Testis (tissue), 3 donors: ENCODE data around the gene ZFYVE26. TPM values are rescaled to one million over a fixed set of nuclear protein-coding genes. Genes with fewer than 3 reads are reported as not detected.
"Not testable (repeated sequence)": the region's sequence is repeated elsewhere in the genome, so short reads cannot be mapped to it uniquely, and the experiment has no call there.

ENCODE experiments used
- DNase-seq: peaks from one replicate; pipeline ENCODE4 v3.0.0-alpha.2; 2019
- H3K27ac ChIP-seq, 2 donors: fragments of 200-600 bp; sonication (generic); one replicate each; pipeline ENCODE4 v1.5.1; 2019
- H3K27me3 ChIP-seq: fragments of 200-600 bp; sonication (generic); one replicate; pipeline ENCODE4 v1.5.1; 2019
- H3K36me3 ChIP-seq: fragments of 200-600 bp; sonication (generic); one replicate; pipeline ENCODE4 v1.5.1; 2017; ENCODE audit warnings: low read depth; ENCODE audit errors: missing control alignments
- H3K4me1 ChIP-seq: fragments of 200-600 bp; sonication (generic); one replicate; pipeline ENCODE4 v1.5.1; 2019
- H3K4me3 ChIP-seq, 2 donors: fragments of 200-600 bp; sonication (generic); one replicate each; pipeline ENCODE4 v1.5.1; 2017 to 2019
- H3K9me3 ChIP-seq: fragments of 200-600 bp; sonication (generic); one replicate; pipeline ENCODE4 v1.5.1; 2017
- POLR2A ChIP-seq: fragments of 450-650 bp; IDR thresholded peaks from one replicate; pipeline ENCODE4 v1.6.1; 2017; ENCODE audit warnings: antibody characterized with exemption, mild to moderate bottlenecking, moderate library complexity
- WGBS, 2 donors: methylation state at CpG; one replicate each; pipeline ENCODE4 v1.1.5; 2018; 5-methylcytosine and 5-hydroxymethylcytosine counted together
- intact Hi-C: fragments of 100-400 bp; cut with DNase I; formaldehyde crosslinking; loops from one replicate; pipeline ENCODE4 v1.15.1; 2023; ENCODE audit warnings: low total_unique reads
- polyA plus RNA-seq: library from polyadenylated mRNA; stranded (reverse); fragments of 350-450 nt; fragmentation: Illumina TruSeq; extraction: RNeasy Lipid Tissue Mini Kit (QIAGEN cat#74804); gene quantifications from one replicate; pipeline ENCODE4 v1.2.3, GENCODE V29; 2014; ENCODE audit warnings: low read depth, low replicate concordance; ENCODE audit not compliant: insufficient read depth
- small RNA-seq, 2 donors: library from RNA; depleted of rRNA; stranded (forward); fragments of <200 nt; gene quantifications; one replicate each; pipeline ENCODE3, GENCODE V24; 2016
- total RNA-seq, 2 donors: library from RNA; depleted of rRNA; stranded (reverse); fragments of >200 nt; gene quantifications; one replicate each; pipeline ENCODE4 v1.2.3, GENCODE V29; 2016
- TF ChIP-seq, protein P1 (sequence below), 3 experiments: fragments of 450-650 bp in 2 of 3; fragments of 200-600 bp in 1 of 3; sonication (generic) in 1 of 3; IDR thresholded peaks; one replicate each; pipeline ENCODE4 v1.5.1; 2016 to 2019; ENCODE audit warnings: antibody characterized with exemption in 3 of 3, mild to moderate bottlenecking in 2 of 3, moderate library complexity in 1 of 3

The ZFYVE26 gene
- total and polyA plus RNA-seq, 3 donors from 2014 or later: 9.4 to 34.6 (median 32.7) TPM

DNA sequence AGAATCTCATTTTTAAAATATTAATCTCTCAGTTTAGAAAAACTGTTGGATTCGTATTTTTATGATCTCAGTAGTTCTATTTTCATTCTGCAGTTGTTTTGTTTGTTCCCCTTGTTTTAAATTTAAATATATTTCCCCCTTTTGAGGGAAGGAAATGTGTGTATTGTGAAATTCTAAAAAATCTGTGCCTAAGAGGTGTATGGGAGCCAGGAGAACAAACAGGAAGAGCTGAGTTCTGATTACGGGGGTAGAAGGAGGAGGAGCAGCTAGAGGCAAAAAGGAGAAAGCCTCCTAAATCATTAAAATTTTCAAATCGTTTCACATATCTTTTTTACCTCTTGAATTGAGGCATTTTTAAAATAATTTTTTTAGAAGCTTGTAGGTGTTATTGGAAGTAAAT is 112.4 kb downstream of the ZFYVE26 start:
- Histone ChIP-seq H3K27ac (no peak overlapping the region), H3K36me3 (no peaks in the 10 kb centered on the region), H3K27me3 (no peaks in the 10 kb centered on the region), H3K4me3 (no peak overlapping the region), H3K9me3 (no peaks in the 10 kb centered on the region), H3K4me1 (no peaks in the 10 kb centered on the region)
- TF ChIP-seq, protein P1, sequence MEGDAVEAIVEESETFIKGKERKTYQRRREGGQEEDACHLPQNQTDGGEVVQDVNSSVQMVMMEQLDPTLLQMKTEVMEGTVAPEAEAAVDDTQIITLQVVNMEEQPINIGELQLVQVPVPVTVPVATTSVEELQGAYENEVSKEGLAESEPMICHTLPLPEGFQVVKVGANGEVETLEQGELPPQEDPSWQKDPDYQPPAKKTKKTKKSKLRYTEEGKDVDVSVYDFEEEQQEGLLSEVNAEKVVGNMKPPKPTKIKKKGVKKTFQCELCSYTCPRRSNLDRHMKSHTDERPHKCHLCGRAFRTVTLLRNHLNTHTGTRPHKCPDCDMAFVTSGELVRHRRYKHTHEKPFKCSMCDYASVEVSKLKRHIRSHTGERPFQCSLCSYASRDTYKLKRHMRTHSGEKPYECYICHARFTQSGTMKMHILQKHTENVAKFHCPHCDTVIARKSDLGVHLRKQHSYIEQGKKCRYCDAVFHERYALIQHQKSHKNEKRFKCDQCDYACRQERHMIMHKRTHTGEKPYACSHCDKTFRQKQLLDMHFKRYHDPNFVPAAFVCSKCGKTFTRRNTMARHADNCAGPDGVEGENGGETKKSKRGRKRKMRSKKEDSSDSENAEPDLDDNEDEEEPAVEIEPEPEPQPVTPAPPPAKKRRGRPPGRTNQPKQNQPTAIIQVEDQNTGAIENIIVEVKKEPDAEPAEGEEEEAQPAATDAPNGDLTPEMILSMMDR (IDR thresholded peaks at IDR 0.05): no peak
- no peak for TF ChIP-seq POLR2A
- WGBS, 2 donors: 61 to 64% methylated on average over 3 of the region's 3 CpGs
- no peak for DNase-seq
- intact Hi-C loops: no loop called here

DNA sequence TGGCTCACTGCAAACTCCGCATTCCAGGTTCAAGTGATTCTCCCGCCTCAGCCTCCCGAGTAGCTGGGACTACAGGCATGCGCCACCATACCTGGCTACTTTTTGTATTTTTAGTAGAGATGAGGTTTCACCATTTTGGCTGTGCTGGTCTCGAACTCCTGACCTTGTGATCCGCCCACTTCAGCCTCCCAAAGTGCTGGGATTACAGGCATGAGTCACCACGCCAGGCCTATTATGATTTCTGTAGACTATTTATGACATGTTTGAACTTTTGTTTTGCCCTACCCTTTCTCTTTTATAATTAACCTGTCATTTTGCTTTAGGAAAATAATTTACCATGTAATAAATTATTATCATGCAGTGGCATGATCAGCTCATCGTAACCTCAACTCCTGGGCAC is 114.9 kb downstream of the ZFYVE26 start, which contains the start of gene RDH12:
Gene RDH12, plus strand, starts transcription at position 395 of the 400 bp plus-strand sequence. CDS start 20,757 bp downstream, outside the sequence.
- H3K27me3 ChIP-seq, H3K27ac ChIP-seq, H3K36me3 ChIP-seq, intact Hi-C loops, H3K4me1 ChIP-seq, H3K4me3 ChIP-seq, DNase-seq, H3K9me3 ChIP-seq: not testable (repeated sequence)
- 85 to 92% methylated on average over 8 of the region's 8 CpGs for WGBS, 2 donors

DNA sequence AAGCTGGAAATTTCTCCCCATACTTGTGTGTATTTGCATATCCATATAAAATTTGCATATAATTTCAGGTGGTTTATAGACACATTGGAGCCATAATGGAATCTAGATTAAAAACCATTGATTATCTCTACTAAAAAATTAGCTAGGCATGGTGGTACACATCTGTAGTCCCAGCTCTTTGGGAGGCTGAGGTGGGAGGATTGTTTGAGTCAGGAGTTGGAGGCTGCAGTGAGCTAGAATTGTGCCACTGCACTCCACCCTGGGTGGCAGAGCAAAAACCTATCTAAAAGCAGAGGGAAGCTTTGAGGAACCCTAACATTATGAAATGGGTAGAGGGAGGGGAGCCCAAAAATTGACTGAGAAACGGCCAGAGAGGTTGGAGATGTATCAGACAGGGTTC is 118.2 kb downstream of the ZFYVE26 start:
- Histone ChIP-seq H3K36me3 (no peaks in the 10 kb centered on the region), H3K27ac (no peak overlapping the region), H3K4me3 (no peak overlapping the region), H3K4me1 (no peaks in the 10 kb centered on the region), H3K27me3 (no peaks in the 10 kb centered on the region), H3K9me3 (no peaks in the 10 kb centered on the region)
- TF ChIP-seq POLR2A: no peak
- TF ChIP-seq, protein P1 (IDR thresholded peaks at IDR 0.05): no peak
- WGBS, 2 donors: 68 to 82% methylated on average over 1 of the region's 1 CpG
- no peak for DNase-seq
- intact Hi-C loops: no loop called here

DNA sequence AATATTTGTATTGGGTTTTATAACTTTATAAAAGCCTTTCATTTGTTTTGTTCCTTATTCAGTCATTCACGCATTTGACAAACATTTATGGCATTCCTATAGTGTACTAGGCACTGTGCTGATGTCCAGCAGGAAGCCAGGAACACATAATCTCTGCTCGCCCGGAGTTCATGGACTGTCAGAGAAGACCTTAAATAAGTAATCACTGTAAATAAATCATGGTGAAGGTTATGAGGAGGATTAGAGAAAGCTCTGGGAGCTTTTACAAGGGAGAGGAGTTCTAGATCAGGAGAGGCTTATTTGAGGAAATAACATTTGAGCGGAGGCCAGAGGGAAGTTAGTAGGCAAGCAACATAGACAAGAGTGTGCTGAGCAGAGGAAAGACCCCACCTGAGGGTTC is 119.4 kb downstream of the ZFYVE26 start:
- H3K4me1 ChIP-seq: no peaks in the 10 kb centered on the region
- DNase-seq: no peak
- H3K4me3 ChIP-seq: no peak overlapping the region
- intact Hi-C loops: no loop called here
- no peaks in the 10 kb centered on the region for H3K36me3 ChIP-seq
- H3K27ac ChIP-seq: no peak overlapping the region
- 67 to 82% methylated on average over 4 of the region's 4 CpGs for WGBS, 2 donors
- no peaks in the 10 kb centered on the region for H3K27me3 ChIP-seq
- no peaks in the 10 kb centered on the region for H3K9me3 ChIP-seq
- TF ChIP-seq, protein P1 (IDR thresholded peaks at IDR 0.05): no peak
- TF ChIP-seq POLR2A: no peak

Small RNA genes within 50 kb of the gene (small RNA-seq; reads per million reads assigned to genes)
- 0 reads per million in 2 donors for gene AL049779.3
- gene RN7SL369P: 0 reads per million in 2 donors

Other genes with a start within 250 kb of the ZFYVE26 start
- gene PIGH, start 216.3 kb downstream of the ZFYVE26 start, total RNA-seq: 10 to 100 TPM; 44.1 to 45.2 TPM
- gene PIGH, start 216.3 kb downstream of the ZFYVE26 start, polyA plus RNA-seq: 69.3 TPM
- 1 to 10 TPM; 3.8 to 5.1 TPM for gene ARG2, start 196.7 kb downstream of the ZFYVE26 start, total RNA-seq
- gene ARG2, start 196.7 kb downstream of the ZFYVE26 start, polyA plus RNA-seq: 5.3 TPM
- gene VTI1B, start 142.0 kb downstream of the ZFYVE26 start, total RNA-seq: 10 to 100 TPM; 65.0 to 72.7 TPM
- 143 TPM for gene VTI1B, start 142.0 kb downstream of the ZFYVE26 start, polyA plus RNA-seq
- 10 to 100 TPM; 82.4 to 87.5 TPM for gene RDH11, start 120.8 kb downstream of the ZFYVE26 start, total RNA-seq
- gene RDH11, start 120.8 kb downstream of the ZFYVE26 start, polyA plus RNA-seq: 63.2 TPM
- gene RDH12, start 114.7 kb downstream of the ZFYVE26 start, total RNA-seq: under 1 TPM; 0.37 to 0.63 TPM
- gene RDH12, start 114.7 kb downstream of the ZFYVE26 start, polyA plus RNA-seq: 0.40 TPM
- 10 to 100 TPM; 19.1 to 22.5 TPM for gene RAD51B, start 3.2 kb upstream of the ZFYVE26 start, total RNA-seq
- 5.5 TPM for gene RAD51B, start 3.2 kb upstream of the ZFYVE26 start, polyA plus RNA-seq